ENCODE results near the gene EYS. TPM values are rescaled to one million over a fixed set of nuclear protein-coding genes. Genes with fewer than 3 reads are reported as not detected.
"Not testable (repeated sequence)": the region's sequence is repeated elsewhere in the genome, so short reads cannot be mapped to it uniquely, and the experiment has no call there.

Gene EYS
- total RNA-seq, 2 experiments from 2014 or later, result not detected

DNA sequence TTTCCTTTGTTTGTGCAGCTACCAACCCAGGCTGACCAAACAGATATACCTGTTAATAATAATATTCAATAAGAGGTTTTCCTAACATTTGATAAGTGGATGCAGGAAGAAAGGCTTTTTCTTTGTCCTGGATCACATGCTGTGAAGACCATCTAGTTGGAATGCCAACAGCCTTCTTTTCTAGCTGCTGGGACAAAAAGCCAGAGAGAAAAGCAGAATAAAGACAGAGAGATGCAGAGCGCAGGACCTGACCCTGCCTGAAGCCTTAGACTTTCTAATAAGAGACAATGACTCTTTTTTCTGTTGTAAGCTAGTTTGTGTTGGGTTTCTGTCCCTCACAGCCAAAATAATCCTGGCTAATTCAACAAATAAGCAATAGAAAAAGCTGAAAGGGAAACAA lies 1763.2 kb downstream of the EYS start:
- H3K27me3 Mint-ChIP-seq (ENCODE audit: low read depth), result no peaks in the 10 kb centered on the region
- intact Hi-C loops (cut with micrococcal nuclease), result no loop called here
- H3K36me3 Mint-ChIP-seq (ENCODE audit: low read depth), result no peaks in the 10 kb centered on the region
- peaks cover 1% of the 10 kb centered on the region for H3K9me3 Mint-ChIP-seq
- CTCF ChIA-PET, result no interaction called here
- H3K4me1 Mint-ChIP-seq (ENCODE audit: low read depth), result no peaks in the 10 kb centered on the region
- no peak for DNase-seq
- H3K4me3 Mint-ChIP-seq, result no peak overlapping the region
- no peak overlapping the region for H3K27ac Mint-ChIP-seq

GRCh38 chr6:63941747-63942470 lies 1765.1 kb downstream of the EYS start:
- Mint-ChIP-seq H3K27me3 (ENCODE audit: low read depth) (no peaks in the 10 kb centered on the region), H3K36me3 (ENCODE audit: low read depth) (no peaks in the 10 kb centered on the region), H3K27ac (no peak overlapping the region), H3K9me3 (peaks cover 1% of the 10 kb centered on the region), H3K4me1 (ENCODE audit: low read depth) (no peaks in the 10 kb centered on the region), H3K4me3 (no peak overlapping the region)
- DNase-seq, result no peak
- intact Hi-C loops (cut with micrococcal nuclease), result no loop called here
- CTCF ChIA-PET, result interaction anchor here (1.1 kb wide), 1 partner anchor 18 kb away, joined by 4 read pairs; no protein-coding TSS in a partner anchor

DNA sequence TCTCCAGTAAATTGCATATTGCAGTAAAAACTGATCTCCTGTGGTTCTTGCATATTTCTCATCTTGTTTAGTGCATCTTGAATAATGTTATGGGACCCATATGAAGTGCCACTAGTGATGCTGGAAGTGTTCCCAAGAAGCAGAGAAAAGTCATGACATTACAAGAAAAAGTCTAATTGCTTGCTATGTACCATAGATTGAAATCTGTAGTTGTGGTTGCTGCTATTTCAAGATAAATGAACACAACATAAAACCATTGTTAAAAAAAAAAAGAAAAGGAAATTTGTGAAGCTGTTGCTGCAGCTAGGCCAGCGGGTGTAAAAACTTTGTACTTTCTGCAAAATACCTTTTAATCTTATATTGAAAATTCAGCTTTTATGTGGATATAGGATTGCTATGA lies 1767.0 kb downstream of the EYS start:
- H3K27ac Mint-ChIP-seq, result no peak overlapping the region
- no peaks in the 10 kb centered on the region for H3K36me3 Mint-ChIP-seq (ENCODE audit: low read depth)
- no peak overlapping the region for H3K4me3 Mint-ChIP-seq
- intact Hi-C loops (cut with micrococcal nuclease), result no loop called here
- H3K27me3 Mint-ChIP-seq (ENCODE audit: low read depth), result no peaks in the 10 kb centered on the region
- no peaks in the 10 kb centered on the region for H3K4me1 Mint-ChIP-seq (ENCODE audit: low read depth)
- CTCF ChIA-PET, result no interaction called here
- H3K9me3 Mint-ChIP-seq, result peaks cover 1% of the 10 kb centered on the region
- DNase-seq, result no peak

- H3K27ac Mint-ChIP-seq, result no peak overlapping the region
- H3K4me1 Mint-ChIP-seq (ENCODE audit: low read depth), result no peaks in the 10 kb centered on the region
- no peaks in the 10 kb centered on the region for H3K27me3 Mint-ChIP-seq (ENCODE audit: low read depth)
- intact Hi-C loops (cut with micrococcal nuclease), result no loop called here
- H3K4me3 Mint-ChIP-seq, result no peak overlapping the region
- H3K36me3 Mint-ChIP-seq (ENCODE audit: low read depth), result no peaks in the 10 kb centered on the region
- no peak for DNase-seq
- peaks cover 3% of the 10 kb centered on the region for H3K9me3 Mint-ChIP-seq
- CTCF ChIA-PET, result no interaction called here
Observed at GRCh38 chr6:63936399-63936798, 1770.6 kb downstream of the EYS start.

- CTCF ChIA-PET, result no interaction called here
- Mint-ChIP-seq H3K9me3 (peaks cover 3% of the 10 kb centered on the region), H3K4me3 (no peak overlapping the region), H3K4me1 (ENCODE audit: low read depth) (no peaks in the 10 kb centered on the region), H3K36me3 (ENCODE audit: low read depth) (no peaks in the 10 kb centered on the region), H3K27me3 (ENCODE audit: low read depth) (no peaks in the 10 kb centered on the region), H3K27ac (no peak overlapping the region)
- intact Hi-C loops (cut with micrococcal nuclease), result no loop called here
- DNase-seq, result no peak
Observed at GRCh38 chr6:63935732-63936131, 1771.3 kb downstream of the EYS start.

DNA sequence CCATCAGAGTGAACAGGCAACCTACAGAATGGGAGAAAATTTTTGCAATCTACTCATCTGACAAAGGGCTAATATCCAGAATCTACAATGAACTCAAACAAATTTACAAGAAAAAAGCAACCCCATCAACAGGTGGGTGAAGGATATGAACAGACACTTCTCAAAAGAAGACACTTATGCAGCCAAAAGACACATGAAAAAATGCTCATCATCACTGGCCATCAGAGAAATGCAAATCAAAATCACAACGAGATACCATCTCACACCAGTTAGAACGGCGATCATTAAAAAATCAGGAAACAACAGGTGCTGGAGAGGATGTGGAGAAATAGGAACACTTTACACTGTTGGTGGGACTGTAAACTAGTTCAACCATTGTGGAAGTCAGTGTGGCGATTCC lies 1773.1 kb downstream of the EYS start:
- H3K27me3 Mint-ChIP-seq (ENCODE audit: low read depth); H3K9me3 Mint-ChIP-seq; CTCF ChIA-PET; H3K27ac Mint-ChIP-seq; H3K4me3 Mint-ChIP-seq; H3K36me3 Mint-ChIP-seq (ENCODE audit: low read depth); DNase-seq; intact Hi-C loops (cut with micrococcal nuclease); H3K4me1 Mint-ChIP-seq (ENCODE audit: low read depth): not testable (repeated sequence)

GRCh38 chr6:63930848-63931247 lies 1776.2 kb downstream of the EYS start:
- CTCF ChIA-PET, result no interaction called here
- Mint-ChIP-seq H3K9me3 (peaks cover 2% of the 10 kb centered on the region), H3K4me3 (no peak overlapping the region), H3K4me1 (ENCODE audit: low read depth) (no peaks in the 10 kb centered on the region), H3K27ac (no peak overlapping the region), H3K27me3 (ENCODE audit: low read depth) (peaks cover 5% of the 10 kb centered on the region), H3K36me3 (ENCODE audit: low read depth) (no peaks in the 10 kb centered on the region)
- no peak for DNase-seq
- intact Hi-C loops (cut with micrococcal nuclease), result no loop called here

- Mint-ChIP-seq H3K36me3 (ENCODE audit: low read depth) (no peaks in the 10 kb centered on the region), H3K27me3 (ENCODE audit: low read depth) (peaks cover 5% of the 10 kb centered on the region), H3K9me3 (peaks cover 2% of the 10 kb centered on the region), H3K27ac (no peak overlapping the region), H3K4me1 (ENCODE audit: low read depth) (no peaks in the 10 kb centered on the region), H3K4me3 (no peak overlapping the region)
- intact Hi-C loops (cut with micrococcal nuclease), result no loop called here
- CTCF ChIA-PET, result no interaction called here
- no peak for DNase-seq
Observed at GRCh38 chr6:63929111-63929510, 1777.9 kb downstream of the EYS start.

DNA sequence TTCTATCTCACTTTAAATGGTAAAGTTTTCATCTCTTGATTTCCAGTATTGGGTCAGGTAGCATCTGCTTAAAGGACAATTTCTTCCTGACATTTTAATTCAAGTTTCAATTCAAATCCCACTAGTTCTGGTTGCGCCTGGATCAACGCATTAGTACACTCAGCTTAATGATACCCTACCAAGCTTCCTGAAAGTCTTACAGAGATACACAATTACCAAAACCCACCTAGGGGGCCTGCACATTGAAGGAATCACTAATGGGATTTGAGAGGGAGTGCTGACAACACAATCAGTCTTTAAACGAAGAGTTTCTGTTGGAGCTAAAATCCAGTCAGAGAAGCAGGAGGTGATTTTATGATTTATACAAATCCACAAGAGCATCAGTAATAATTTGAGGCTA lies 1778.4 kb downstream of the EYS start:
- H3K9me3 Mint-ChIP-seq, result no peaks in the 10 kb centered on the region
- intact Hi-C loops (cut with micrococcal nuclease), result no loop called here
- no peaks in the 10 kb centered on the region for H3K4me1 Mint-ChIP-seq (ENCODE audit: low read depth)
- H3K27ac Mint-ChIP-seq, result no peak overlapping the region
- no peaks in the 10 kb centered on the region for H3K36me3 Mint-ChIP-seq (ENCODE audit: low read depth)
- no peak for DNase-seq
- no peak overlapping the region for H3K4me3 Mint-ChIP-seq
- CTCF ChIA-PET, result no interaction called here
- peaks cover 5% of the 10 kb centered on the region for H3K27me3 Mint-ChIP-seq (ENCODE audit: low read depth)

GRCh38 chr6:63926950-63927927 lies 1779.8 kb downstream of the EYS start:
- no peak overlapping the region for H3K27ac Mint-ChIP-seq
- no peak overlapping the region for H3K4me3 Mint-ChIP-seq
- peaks cover 5% of the 10 kb centered on the region for H3K27me3 Mint-ChIP-seq (ENCODE audit: low read depth)
- intact Hi-C loops (cut with micrococcal nuclease), result no loop called here
- no peaks in the 10 kb centered on the region for H3K9me3 Mint-ChIP-seq
- H3K36me3 Mint-ChIP-seq (ENCODE audit: low read depth), result no peaks in the 10 kb centered on the region
- H3K4me1 Mint-ChIP-seq (ENCODE audit: low read depth), result no peaks in the 10 kb centered on the region
- no peak for DNase-seq
- CTCF ChIA-PET, result no interaction called here

GRCh38 chr6:63926258-63926780 lies 1780.7 kb downstream of the EYS start:
- Mint-ChIP-seq H3K4me1 (ENCODE audit: low read depth) (no peaks in the 10 kb centered on the region), H3K9me3 (no peaks in the 10 kb centered on the region), H3K36me3 (ENCODE audit: low read depth) (no peaks in the 10 kb centered on the region), H3K27me3 (ENCODE audit: low read depth) (peaks cover 9% of the 10 kb centered on the region), H3K27ac (no peak overlapping the region), H3K4me3 (no peak overlapping the region)
- intact Hi-C loops (cut with micrococcal nuclease), result no loop called here
- CTCF ChIA-PET, result no interaction called here
- DNase-seq, result no peak

- no peaks in the 10 kb centered on the region for H3K36me3 Mint-ChIP-seq (ENCODE audit: low read depth)
Observed at GRCh38 chr6:63923139-63923739, 1783.8 kb downstream of the EYS start.

More at GRCh38 chr6:63923139-63923739, 1783.8 kb downstream of the EYS start:
- H3K27ac Mint-ChIP-seq, result no peak overlapping the region
- H3K4me1 Mint-ChIP-seq (ENCODE audit: low read depth), result no peaks in the 10 kb centered on the region
- no peak overlapping the region for H3K4me3 Mint-ChIP-seq
- peaks cover 7% of the 10 kb centered on the region for H3K27me3 Mint-ChIP-seq (ENCODE audit: low read depth)
- no peak for DNase-seq
- H3K9me3 Mint-ChIP-seq, result no peaks in the 10 kb centered on the region
- intact Hi-C loops (cut with micrococcal nuclease), result loop anchor here (1.0 kb wide), 1 partner anchor 408 kb away; no protein-coding TSS in a partner anchor
- CTCF ChIA-PET, result interaction anchor here (1.0 kb wide), 1 partner anchor 18 kb away, joined by 4 read pairs; no protein-coding TSS in a partner anchor

Data from activated naive CD4-positive, alpha-beta T cell treated with anti-CD3 and anti-CD28 coated beads for 36 hours (primary cell).